Esophagus muscularis mucosa (tissue), 4 donors: ENCODE measurements around the gene ZNF492. TPM values are rescaled to one million over a fixed set of nuclear protein-coding genes. Genes with fewer than 3 reads are reported as not detected.
A peak's percentile ranks its signal among the peaks of the same experiment; 100 is the strongest.

Experiments
- DNase-seq: peaks from one replicate; pipeline ENCODE4 v3.0.0-alpha.2; 2017; ENCODE audit errors: extremely low spot score
- H3K27ac ChIP-seq, 4 donors: fragments of 200-600 bp; sonication (generic); replicated peaks in 1 of 4; 1 replicate in 3 of 4; 2 replicates in 1 of 4; pipeline ENCODE4 v1.5.1; 2016 to 2019; ENCODE audit warnings: mild to moderate bottlenecking in 1 of 4
- H3K27me3 ChIP-seq, 4 donors: fragments of 200-600 bp; sonication (generic); one replicate each; pipeline versions ENCODE4 v1.5.1 to v1.6.0; 2016 to 2019
- H3K36me3 ChIP-seq, 4 donors: fragments of 200-600 bp; sonication (generic); one replicate each; pipeline ENCODE4 v1.5.1; 2016 to 2019
- H3K4me1 ChIP-seq, 4 donors: fragments of 200-600 bp; sonication (generic); one replicate each; pipeline ENCODE4 v1.5.1; 2016 to 2019
- H3K4me3 ChIP-seq, 4 donors: fragments of 200-600 bp; sonication (generic); 1 replicate in 2 of 4; 2 replicates in 2 of 4; pipeline ENCODE4 v1.5.1; 2016 to 2019; ENCODE audit warnings: mild to moderate bottlenecking in 4 of 4, moderate library complexity in 1 of 4
- H3K9me3 ChIP-seq, 4 donors: fragments of 200-600 bp; sonication (generic); 1 replicate in 3 of 4; 2 replicates in 1 of 4; pipeline ENCODE4 v1.5.1; 2016 to 2019
- CTCF ChIP-seq, 3 experiments: fragments of 200-600 bp in 2 of 3; fragments of 450-650 bp in 1 of 3; sonication (generic) in 2 of 3; IDR thresholded peaks; one replicate each; pipeline ENCODE4 v1.5.1; 2017 to 2019; ENCODE audit warnings: antibody characterized with exemption in 3 of 3, mild to moderate bottlenecking in 2 of 3, moderate library complexity in 1 of 3
- EP300 ChIP-seq: sonication (generic); formaldehyde crosslinking; IDR thresholded peaks from one replicate; pipeline ENCODE4 v1.6.1; 2017; ENCODE audit warnings: antibody characterized with exemption
- POLR2A ChIP-seq: fragments of 450-650 bp; IDR thresholded peaks from one replicate; pipeline ENCODE4 v1.6.1; 2017; ENCODE audit warnings: antibody characterized with exemption, moderate library complexity, mild to moderate bottlenecking, low read depth
- POLR2AphosphoS5 ChIP-seq, 2 donors: sonication (generic); formaldehyde crosslinking; IDR thresholded peaks; one replicate each; pipeline ENCODE4 v1.6.1; 2017; ENCODE audit warnings: antibody characterized with exemption in 2 of 2
- WGBS: methylation state at CpG from one replicate; pipeline ENCODE4 v1.1.5; 2018; 5-methylcytosine and 5-hydroxymethylcytosine counted together
- intact Hi-C: fragments of 100-400 bp; cut with DNase I; formaldehyde crosslinking; loops from one replicate; pipeline ENCODE4 v1.15.1; 2023
- total RNA-seq, 4 donors: library from RNA; depleted of rRNA; stranded (reverse); fragments of >200 nt; gene quantifications; one replicate each; pipeline versions ENCODE4 v1.1.0 to v1.2.1, GENCODE V29; 2016

ZNF492 gene
- total RNA-seq, 4 donors from 2014 or later: under 0.01 to 0.42 (median 0.15) TPM

- intact Hi-C loops: no loop called here
Observed at GRCh38 chr19:22601906-22602630, 32.1 kb upstream of the ZNF492 start.

GRCh38 chr19:22602631-22603272 lies 31.4 kb upstream of the ZNF492 start:
- no peak for TF ChIP-seq POLR2A
- TF ChIP-seq CTCF (IDR thresholded peaks at IDR 0.05): no peak
- no peak for TF ChIP-seq POLR2AphosphoS5 (IDR thresholded peaks at IDR 0.05)
- TF ChIP-seq EP300: no peak
- no peak overlapping the region for H3K27ac ChIP-seq
- intact Hi-C loops: no loop called here
- 75% methylated on average over 6 of the region's 19 CpGs for WGBS
- no peak overlapping the region for H3K4me3 ChIP-seq
- no peaks in the 10 kb centered on the region for H3K9me3 ChIP-seq
- DNase-seq: peak; percentile 88
- no peaks in the 10 kb centered on the region for H3K36me3 ChIP-seq
- peaks cover 0 to 58% (median 0%) of the 10 kb centered on the region in 4 donors for H3K27me3 ChIP-seq
- no peaks in the 10 kb centered on the region for H3K4me1 ChIP-seq

More at GRCh38 chr19:22601906-22602630, 32.1 kb upstream of the ZNF492 start:
- H3K27me3 ChIP-seq: peaks cover 0 to 58% (median 0%) of the 10 kb centered on the region in 4 donors
- H3K27ac ChIP-seq: no peak overlapping the region
- no peaks in the 10 kb centered on the region for H3K36me3 ChIP-seq
- no peaks in the 10 kb centered on the region for H3K9me3 ChIP-seq
- H3K4me3 ChIP-seq: no peak overlapping the region
- WGBS: 87% methylated on average over 10 of the region's 12 CpGs
- DNase-seq: peak; percentile 74
- no peaks in the 10 kb centered on the region for H3K4me1 ChIP-seq
- TF ChIP-seq POLR2AphosphoS5 (IDR thresholded peaks at IDR 0.05) (no peak), POLR2A (no peak), EP300 (no peak), CTCF (IDR thresholded peaks at IDR 0.05) (no peak)

- Histone ChIP-seq H3K27me3 (peaks cover 0 to 52% (median 0%) of the 10 kb centered on the region in 4 donors), H3K4me3 (no peak overlapping the region), H3K4me1 (no peaks in the 10 kb centered on the region), H3K27ac (no peak overlapping the region), H3K9me3 (no peaks in the 10 kb centered on the region), H3K36me3 (no peaks in the 10 kb centered on the region)
- TF ChIP-seq CTCF (IDR thresholded peaks at IDR 0.05) (no peak), EP300 (no peak), POLR2A (no peak), POLR2AphosphoS5 (IDR thresholded peaks at IDR 0.05) (no peak)
- intact Hi-C loops: no loop called here
- DNase-seq: peak; percentile 60
- WGBS: 63% methylated on average over 10 of the region's 14 CpGs
Observed at GRCh38 chr19:22603518-22604440, 30.3 kb upstream of the ZNF492 start.

- H3K4me1 ChIP-seq: no peaks in the 10 kb centered on the region
- peaks cover 0 to 46% (median 0%) of the 10 kb centered on the region in 4 donors for H3K27me3 ChIP-seq
- DNase-seq: peak; percentile 90
- intact Hi-C loops: no loop called here
- no peaks in the 10 kb centered on the region for H3K36me3 ChIP-seq
- H3K4me3 ChIP-seq: no peak overlapping the region
- H3K27ac ChIP-seq: no peak overlapping the region
- H3K9me3 ChIP-seq: no peaks in the 10 kb centered on the region
- 75% methylated on average over 8 of the region's 10 CpGs for WGBS
- TF ChIP-seq POLR2A (no peak), EP300 (no peak), POLR2AphosphoS5 (IDR thresholded peaks at IDR 0.05) (no peak), CTCF (IDR thresholded peaks at IDR 0.05) (no peak)
Observed at GRCh38 chr19:22604571-22605274, 29.4 kb upstream of the ZNF492 start.
